NCI-H2196 (cell line): ENCODE results near the gene RGS7.
"Not testable (repeated sequence)": the region's sequence is repeated elsewhere in the genome, so short reads cannot be mapped to it uniquely, and the experiment has no call there.

ENCODE experiments used
- DNase-seq: peaks from one replicate; lab custom pipeline; 2025; ENCODE audit not compliant: unreplicated experiment; lab: John Stamatoyannopoulos, UW

RGS7 gene

DNA sequence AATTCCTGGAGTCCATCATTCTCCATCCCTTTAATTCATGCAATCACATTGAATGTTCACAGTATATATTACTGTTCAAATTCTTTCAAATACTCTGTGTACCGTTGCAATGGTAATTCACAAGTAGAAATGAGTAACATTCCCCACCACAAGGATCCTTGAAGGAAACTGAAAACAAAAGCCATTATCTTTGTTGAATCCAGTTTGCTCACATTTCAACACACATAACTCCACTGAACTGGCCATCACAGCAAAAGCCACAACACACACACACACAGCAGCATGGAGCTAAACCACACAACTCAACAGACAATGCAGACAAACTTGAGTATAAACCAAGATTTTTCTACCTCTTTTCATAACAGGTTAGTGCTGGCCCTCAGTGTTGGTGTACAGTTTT, 556.7 kb downstream of the RGS7 start:
- DNase-seq: no peak

DNA sequence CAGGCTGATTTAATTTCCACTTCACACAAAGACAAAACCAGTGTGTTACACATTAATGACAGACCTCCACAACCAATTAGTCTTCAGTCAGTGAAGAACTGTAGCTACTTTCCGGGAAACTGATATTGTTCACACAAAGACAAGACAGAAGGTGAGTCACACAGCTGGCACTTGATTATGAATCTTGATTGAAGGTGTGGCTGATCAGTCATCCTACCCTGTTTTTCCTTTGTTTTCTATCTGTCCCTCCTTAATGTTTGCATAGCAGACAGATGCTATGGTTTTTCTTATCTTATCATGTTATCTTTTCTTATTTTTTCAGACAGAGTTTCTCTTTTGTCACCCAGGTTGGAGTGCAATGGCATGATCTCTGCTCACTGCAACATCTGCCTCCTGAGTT, 560.0 kb downstream of the RGS7 start:
- no peak for DNase-seq

DNA sequence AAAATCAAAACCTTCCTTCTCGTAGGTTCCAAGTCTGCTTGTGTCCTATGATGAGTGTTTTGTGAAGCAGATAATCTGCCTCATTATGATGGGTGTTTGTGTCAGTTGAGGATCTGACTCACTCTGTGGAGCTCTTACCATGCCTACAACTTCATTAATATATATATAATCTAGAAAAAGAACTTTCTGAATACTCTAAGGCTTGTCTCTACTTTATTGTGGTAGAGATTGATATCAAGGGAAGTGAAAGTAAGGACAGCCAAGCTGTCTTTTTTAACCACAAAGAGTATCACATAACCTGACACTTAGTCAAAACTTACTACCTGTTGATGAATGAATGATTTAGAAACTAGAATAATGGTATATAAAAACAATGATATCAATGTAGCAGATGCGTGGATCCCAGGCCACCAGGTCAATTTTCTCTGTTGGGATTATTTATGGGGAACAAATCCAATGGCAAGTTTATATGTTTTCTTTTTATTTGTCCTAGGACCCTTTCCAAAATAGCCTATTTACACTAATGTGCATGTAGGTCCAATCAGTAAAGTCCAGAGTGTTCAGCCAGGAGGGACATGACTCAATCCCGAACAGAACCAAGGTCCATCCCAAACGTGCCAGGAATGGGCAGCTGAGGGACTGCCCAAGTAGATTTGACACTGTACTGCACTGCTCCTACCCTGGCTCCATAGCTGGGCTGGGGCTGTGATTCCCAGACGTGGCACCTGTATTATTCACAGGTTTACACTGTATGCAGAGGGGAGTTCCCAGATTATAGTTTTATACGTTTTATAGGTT, 562.8 kb downstream of the RGS7 start:
- no peak for DNase-seq

DNA sequence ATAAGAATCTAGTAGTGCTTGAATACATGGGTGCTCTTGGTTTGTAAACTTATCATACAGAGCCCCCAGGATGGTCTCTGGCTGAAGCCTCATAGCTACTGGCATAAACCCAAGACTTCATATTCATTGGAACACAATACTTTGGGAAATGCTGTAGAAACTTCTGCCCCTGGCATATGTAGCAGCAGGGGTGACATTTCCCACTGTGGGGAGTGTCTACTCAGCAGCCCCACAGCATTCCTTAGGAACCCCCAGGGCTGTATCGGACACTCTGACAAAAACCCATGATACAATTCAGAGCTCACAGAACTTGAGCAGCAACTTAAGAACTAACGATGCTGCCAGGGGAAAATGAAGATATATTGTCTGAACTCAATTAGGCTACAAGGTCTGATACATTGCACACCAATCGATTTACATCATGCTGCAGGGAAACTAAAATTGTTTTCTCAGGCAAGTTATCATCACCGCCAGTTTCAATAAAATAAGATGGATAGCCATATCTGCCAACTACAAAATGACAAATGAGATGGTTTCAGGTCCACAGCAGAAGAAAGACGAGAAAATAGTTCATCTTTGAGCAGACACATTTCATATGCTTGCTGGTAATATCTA, 564.0 kb downstream of the RGS7 start:
- DNase-seq: no peak

DNA sequence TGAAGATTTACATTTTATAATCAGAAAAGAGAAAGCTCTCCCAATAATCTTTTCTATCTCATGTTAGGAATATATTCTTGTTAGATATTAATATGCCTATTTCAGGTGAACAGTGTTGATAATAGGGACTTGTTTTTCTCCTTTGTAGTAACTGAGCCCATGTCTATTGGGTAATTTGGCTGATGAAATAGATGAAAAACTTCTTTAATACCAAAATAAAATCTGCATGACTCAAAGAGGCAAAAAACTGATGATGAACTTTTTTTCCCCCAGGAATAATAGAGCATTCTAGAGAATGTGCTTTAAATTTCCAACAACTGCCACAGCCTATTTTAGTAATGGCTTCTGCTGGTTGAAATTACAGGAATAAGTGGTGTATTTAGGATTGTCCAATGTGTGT, 566.1 kb downstream of the RGS7 start:
- DNase-seq: no peak

DNA sequence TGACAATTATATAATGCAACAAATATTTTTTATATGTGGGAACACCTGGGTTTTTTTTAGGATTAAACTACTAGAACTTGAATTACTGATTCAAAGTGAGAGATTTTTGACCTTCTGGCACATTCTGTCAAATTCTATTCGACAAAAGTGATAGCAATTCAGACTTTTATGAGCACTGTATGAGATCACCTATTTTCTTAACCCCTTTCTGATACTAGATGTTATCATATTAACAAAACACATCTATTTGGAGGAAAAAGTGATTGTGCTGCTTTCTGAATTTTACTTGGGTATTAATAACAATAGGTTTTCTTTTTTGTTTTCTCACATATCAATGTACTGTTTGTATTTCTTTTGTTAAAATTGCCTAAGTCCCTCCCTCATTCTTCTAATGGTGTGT, 570.1 kb downstream of the RGS7 start:
- no peak for DNase-seq

DNA sequence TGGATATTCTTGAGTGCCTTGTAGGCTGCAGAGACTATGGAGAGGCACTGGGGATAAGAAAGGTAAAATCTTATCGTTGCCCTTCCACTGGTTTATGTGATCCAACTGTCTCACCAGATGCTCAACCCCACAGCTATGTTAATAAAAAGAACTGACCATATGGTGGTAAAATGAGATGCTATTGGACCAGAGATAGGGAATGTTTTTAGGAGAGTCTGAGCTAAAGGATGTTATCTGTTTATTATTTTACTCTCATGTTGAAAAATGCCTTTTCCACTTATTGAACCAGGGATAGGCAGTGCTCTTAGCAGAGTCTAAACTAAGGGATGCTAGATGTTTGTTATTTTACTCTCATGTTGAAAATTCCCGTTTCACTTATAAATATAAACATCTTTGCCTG, 572.2 kb downstream of the RGS7 start:
- no peak for DNase-seq

DNA sequence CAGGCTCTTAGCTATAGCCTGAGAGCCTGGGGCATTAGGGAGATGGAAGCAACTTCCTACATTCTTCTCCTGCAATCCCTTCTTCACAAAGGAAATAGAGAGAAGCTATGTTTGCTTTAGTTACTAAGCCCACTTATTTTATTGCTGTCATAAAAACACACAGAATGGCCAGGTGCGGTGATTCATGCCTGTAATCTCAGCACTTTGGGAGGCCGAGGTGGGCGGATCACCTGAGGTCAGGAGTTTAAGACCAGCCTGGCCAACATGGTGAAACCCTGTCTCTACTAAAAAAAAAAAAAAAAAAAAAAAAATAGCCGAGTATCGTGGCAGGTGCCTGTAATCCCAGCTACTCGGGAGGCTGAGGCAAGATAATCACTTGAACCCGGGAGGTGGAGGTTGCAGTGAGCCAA, 573.3 kb downstream of the RGS7 start:
- peak; percentile 12 for DNase-seq

DNA sequence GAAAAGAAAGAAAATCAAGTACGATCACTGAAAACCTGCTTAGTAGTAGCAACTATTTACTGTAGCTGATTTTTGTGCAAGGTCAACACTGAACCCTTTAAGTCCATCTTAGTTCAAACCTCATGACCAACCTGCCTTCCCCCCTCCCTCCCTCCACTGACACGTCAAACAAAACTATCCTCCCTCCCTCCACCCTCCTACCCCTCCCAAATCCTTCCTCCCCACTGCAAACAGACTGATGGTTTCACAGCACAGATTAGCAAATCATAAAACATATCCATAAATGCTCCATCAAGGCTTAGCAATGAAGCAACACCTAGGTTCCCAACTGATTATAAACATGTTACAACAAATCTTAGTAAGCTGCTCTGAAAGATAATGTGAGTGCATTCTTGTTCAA, 580.8 kb downstream of the RGS7 start:
- no peak for DNase-seq

DNA sequence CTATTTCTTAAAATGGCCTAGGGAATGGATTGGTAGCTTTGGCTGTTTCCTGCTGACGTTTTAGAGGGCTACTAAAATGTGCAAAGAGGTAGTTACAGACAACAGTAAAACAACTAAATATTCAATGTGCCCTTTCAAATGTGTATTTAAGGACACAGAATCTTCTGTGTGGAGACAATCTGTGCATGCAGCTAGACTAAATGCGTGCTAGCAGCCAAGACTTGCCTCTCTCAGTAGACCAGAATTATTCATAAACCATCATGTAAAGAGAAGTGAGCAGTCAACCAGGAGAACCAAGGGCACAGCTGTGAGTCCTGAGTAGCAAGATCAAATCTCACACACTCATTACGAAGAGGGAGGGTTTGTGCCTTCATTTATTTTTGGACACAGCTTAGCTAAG, 584.9 kb downstream of the RGS7 start:
- no peak for DNase-seq

DNA sequence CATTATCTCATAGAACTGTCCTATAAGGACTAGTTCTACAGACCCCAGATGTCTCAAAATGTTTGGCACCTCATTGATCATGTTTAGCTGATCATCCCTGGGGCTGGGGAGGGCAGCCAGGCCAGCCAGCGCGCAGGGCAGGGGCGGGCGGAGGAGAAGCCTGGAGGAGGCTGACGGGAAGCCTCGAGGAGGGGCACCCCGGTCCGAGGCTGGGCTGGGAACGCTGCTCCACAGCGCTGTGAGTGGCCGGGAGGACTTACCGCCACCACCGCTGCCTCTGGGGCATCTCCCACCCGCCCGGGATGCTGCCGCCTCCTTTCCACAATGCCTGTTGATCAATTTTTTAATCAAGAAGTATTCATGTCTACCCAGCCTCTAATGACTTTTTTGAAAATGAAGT, 585.6 kb downstream of the RGS7 start:
- no peak for DNase-seq

DNA sequence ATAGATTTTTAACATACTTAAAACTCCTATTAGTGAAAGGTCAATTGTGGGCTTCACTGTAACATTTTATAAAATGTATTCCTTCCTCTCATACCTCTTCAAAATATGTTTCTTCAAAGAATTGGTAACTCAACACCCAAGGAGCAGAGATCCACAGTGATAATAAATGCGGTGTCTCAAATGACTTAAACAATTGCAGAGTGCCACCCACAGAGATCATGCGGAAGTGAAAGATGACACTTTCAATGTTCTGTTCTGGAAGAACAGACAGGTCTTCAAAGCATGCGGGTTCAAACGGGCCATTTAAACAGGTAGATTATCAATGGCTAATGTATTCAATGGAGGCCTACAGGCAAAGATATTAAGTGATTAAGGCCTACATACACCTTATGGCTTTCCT, 588.0 kb downstream of the RGS7 start:
- DNase-seq: peak; percentile 7

DNA sequence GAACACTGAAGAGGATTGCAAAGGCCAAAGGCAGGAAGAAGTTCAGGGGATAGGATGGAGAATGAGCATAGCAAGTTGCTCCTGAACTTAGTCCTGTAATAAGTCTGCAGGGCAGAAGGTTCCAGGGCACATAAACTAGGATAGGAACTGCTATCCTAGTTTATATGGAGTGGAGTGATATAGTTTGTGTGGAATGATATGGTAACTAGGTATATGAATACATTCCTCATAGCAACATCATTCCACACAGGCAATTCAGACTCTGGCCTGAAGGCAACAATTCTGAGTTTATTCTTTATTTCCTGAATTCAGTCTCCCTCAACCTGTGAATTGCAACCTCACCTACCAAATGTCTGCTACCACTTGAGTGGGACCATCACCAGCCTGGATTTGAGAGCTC, 590.2 kb downstream of the RGS7 start:
- no peak for DNase-seq

DNA sequence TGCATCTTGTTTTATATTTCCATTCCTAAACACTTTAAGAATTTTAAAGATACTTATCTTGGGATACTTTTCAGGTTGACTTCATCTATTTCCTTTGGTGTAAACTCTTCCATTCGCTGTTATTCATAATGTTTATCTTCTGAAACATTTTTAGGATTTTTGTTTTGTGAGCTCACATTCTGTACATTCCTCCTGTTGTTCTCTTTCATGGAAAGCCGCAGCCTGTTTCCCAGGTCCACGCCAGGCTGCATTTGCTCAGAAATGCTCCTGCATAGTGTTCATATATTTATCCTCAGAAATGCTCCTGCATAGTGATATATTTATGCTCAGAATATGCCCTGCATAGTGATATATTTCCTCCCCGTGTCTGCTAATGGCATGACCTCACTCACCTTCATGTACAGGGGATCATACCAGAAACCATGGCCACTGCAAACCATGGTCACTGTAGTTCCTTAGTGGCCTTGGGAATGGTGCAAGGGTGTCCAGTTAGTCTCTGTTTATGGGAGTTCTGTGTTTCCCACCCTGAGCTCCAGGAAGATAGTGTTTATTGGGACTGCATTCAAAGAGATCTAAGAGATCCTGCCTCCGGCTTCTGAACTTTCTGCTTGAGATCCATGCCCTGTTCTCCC, 591.2 kb downstream of the RGS7 start:
- no peak for DNase-seq

DNA sequence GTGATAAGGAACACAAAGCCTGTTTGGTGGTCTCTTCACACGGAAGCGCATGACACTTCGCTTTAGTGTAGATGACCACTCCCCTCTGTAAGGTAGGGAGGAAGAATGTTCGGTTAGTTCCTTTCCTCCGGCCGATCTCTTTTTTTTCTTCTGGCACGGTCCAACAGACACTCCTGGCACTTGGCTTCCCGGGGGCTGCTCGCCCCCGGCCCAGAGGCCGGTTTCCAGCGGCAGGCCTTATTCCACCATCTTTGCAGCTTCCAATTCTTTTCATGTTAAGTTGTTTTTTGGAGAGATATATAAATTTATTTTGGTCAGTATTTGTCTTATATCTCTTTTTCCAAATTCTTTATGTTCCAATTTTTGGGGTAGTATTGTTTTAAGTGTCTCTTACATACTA, 593.2 kb downstream of the RGS7 start:
- DNase-seq: no peak

DNA sequence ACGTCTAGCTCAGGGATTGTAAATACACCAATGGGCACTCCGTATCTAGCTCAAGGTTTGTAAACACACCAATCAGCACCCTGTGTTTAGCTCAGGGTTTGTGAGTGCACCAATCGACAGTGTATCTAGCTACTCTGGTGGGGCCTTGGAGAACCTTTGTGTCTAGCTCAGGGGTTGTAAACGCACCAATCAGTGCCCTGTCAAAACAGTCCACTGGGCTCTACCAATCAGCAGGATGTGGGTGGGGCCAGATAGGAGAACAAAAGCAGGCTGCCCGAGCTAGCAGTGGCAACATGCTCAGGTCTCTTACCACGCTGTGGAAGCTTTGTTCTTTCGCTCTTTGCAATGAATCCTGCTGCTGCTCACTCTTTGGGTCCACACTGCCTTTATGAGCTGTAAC, 593.9 kb downstream of the RGS7 start:
- DNase-seq: not testable (repeated sequence)

DNA sequence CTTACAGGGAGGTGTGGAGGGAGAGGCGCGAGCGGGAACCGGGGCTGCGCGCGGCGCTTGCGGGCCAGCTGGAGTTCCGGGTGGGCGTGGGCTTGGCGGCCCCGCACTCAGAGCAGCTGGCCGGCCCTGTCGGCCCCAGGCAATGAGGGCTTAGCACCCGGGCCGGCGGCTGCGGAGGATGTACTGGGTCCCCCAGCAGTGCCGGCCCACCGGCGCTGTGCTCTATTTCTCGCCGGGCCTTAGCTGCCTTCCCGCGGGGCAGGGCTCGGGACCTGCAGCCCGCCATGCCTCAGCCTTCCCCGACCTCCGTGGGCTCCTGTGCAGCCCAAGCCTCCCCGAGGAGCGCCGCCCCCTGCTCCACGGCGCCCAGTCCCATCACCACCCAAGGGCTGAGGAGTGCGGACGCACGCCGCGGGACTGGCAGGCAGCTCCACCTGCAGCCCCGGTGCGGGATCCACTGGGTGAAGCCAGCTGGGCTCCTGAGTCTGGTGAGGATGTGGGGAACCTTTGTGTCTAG, 594.5 kb downstream of the RGS7 start:
- DNase-seq: not testable (repeated sequence)

DNA sequence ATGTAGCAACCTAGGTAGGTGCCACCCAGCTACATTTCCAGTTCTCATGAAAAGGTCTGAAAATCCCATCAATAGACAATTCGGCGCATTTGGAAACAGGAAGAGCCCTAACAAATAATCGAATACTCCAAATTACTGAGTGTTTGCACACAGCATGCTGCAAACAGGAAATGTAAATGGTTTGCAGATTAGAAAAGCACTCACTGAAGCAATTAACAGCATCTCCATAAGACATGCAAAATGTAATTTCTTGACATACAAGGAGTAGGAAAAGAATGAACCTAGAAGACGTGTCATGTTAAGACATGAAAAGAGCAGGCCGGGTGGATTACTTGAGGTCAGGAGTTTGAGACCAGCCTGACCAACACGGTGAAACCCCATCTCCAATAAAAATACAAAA, 598.2 kb downstream of the RGS7 start:
- not testable (repeated sequence) for DNase-seq

DNA sequence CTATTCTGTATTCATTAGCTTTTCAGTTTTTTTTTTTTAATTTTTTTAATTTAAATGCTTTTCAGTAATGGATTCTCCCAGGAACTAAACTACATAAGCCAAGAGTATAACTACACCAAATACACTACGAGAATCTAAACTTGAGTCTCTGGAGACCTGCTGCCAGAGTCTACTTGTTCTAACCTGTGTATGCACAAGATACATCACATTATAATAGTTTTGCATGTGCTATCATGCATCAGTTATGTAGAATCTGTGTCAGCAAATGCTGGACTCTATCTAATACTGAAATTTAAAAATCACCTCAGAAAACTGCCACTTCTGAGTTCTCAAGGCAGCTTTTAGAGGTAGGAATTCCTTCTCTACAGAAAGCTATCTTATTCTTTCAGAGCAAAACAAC, 598.7 kb downstream of the RGS7 start:
- DNase-seq: no peak

DNA sequence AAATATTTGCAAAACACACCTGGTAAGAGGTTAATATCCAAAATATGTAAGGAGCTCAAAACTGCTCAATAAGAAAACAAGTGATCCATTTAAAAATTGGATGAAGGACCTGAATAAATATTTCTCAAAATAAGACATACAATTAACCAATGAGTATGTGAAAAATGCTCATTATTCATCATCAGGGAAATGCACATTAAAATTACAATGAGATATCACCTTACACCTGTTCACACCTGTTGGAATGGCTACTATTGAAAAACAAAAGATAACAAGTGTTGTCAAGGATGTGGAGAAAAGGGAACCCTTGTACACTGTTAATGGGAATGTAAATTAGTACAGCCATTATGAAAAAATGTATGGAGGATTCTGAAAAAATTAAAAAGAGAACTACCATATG, 609.1 kb downstream of the RGS7 start:
- DNase-seq: no peak

DNA sequence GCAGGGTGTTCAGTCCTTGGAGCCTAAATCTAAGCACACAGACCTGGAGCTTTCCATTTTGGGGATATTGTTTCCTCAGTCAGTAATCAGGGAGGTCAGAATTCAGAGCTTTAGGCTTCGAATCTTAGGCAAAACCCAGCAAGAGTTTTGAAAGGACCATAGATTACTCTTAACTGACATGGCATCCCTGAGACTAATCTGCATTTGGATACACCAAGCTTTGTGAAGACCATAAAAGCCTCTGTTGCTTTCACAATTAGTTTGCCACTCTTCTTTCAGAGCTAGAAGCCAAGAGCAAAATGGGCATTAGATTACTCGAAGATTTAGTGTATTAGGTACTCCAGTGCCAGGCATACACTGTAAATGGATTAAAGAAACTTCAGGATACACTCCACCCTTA, 613.3 kb downstream of the RGS7 start:
- no peak for DNase-seq

DNA sequence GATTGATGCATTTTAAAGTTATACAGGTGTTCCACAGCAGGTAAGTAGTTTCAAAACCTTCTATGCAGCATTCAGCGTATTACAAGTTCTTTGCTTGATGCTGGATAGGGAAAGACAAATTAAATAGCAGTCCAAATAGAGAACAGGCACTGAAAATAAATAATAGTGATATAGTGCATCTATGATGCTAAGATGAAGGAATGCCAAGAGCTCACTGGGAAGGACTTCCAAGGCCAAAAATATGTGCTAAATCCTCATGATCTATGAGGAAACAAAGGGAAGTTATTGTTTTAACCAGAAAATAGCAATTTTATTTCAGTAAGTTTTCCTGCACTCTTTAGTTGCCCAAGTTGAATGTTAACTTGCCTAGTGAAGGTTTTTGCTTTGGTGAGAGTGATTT, 617.3 kb downstream of the RGS7 start:
- DNase-seq: no peak
